A549 (cell line): ENCODE results near the gene FAM76A. TPM values are rescaled to one million over a fixed set of nuclear protein-coding genes. Genes with fewer than 3 reads are reported as not detected.
"Not testable (repeated sequence)": the region's sequence is repeated elsewhere in the genome, so short reads cannot be mapped to it uniquely, and the experiment has no call there.

Experiments
- ATAC-seq, 2 experiments: fragments of 200-7000 bp in 1 of 2; fragments of >200 bp in 1 of 2; cut with Nextera tagmentation in 1 of 2; cut with Tn5 transposase in 1 of 2; 3 replicates each; pipeline versions ENCODE4 v1.8.0 to v1.9.1; 2018 to 2020; ENCODE audit warnings: mild to moderate bottlenecking in 1 of 2, moderate library complexity in 1 of 2
- CTCF ChIA-PET: fragments of 300-600 bp; sonication (Branson Sonifier 250); formaldehyde crosslinking; extraction: SDS; loops from one replicate; lab custom pipeline; 2021; ENCODE audit warnings: antibody characterized with exemption, inconsistent platforms; lab: Yijun Ruan, JAX
- POLR2A ChIA-PET: fragments of 350-600 bp; formaldehyde crosslinking; extraction: SDS; loops from one replicate; lab custom pipeline; 2021; ENCODE audit warnings: antibody characterized with exemption, inconsistent platforms; lab: Yijun Ruan, JAX
- DNase-seq, 2 experiments: peaks; one replicate each; pipeline versions ENCODE4 v3.0.0 to v3.0.0-alpha.2; 2011 to 2016; ENCODE audit warnings: low read depth in 1 of 2, low spot score in 1 of 2
- FAIRE-seq: peaks from 2 replicates; lab custom pipeline; 2011; peaks lifted over from hg19 to GRCh38; lab: Jason Lieb, UNC
- H3K27ac ChIP-seq, 2 experiments: fragments of >200 bp; sonication (Bioruptor Twin); formaldehyde crosslinking; 3 replicates each; pipeline ENCODE4 v1.5.1; 2016 to 2017
- H3K4me1 ChIP-seq: fragments of >200 bp; sonication (Bioruptor Twin); formaldehyde crosslinking; 3 replicates; pipeline ENCODE4 v1.6.1; 2016
- H3K4me2 ChIP-seq: fragments of >200 bp; sonication (Bioruptor Twin); formaldehyde crosslinking; 3 replicates; pipeline ENCODE4 v1.6.1; 2016
- H3K4me3 ChIP-seq: fragments of >200 bp; sonication (Bioruptor Twin); formaldehyde crosslinking; 3 replicates; pipeline ENCODE4 v1.5.1; 2016
- H3K9me3 ChIP-seq: fragments of >200 bp; sonication (Bioruptor Twin); formaldehyde crosslinking; 3 replicates; pipeline ENCODE4 v1.6.1; 2016
- BHLHE40 ChIP-seq: IDR thresholded peaks from 2 replicates; pipeline ENCODE4 v1.6.1; 2012; ENCODE audit warnings: low read depth, low read length, inconsistent platforms
- CBX8 ChIP-seq: fragments of 200-600 bp; sonication (generic); IDR thresholded peaks from 2 replicates; pipeline ENCODE4 v1.6.1; 2016
- CHD2 ChIP-seq: fragments of 150-350 bp; IDR thresholded peaks from 2 replicates; pipeline ENCODE4 v1.6.1; 2014; ENCODE audit warnings: low read length; ENCODE audit not compliant: partially characterized antibody
- CHD4 ChIP-seq: fragments of 200-600 bp; sonication (generic); IDR thresholded peaks from 2 replicates; pipeline ENCODE4 v1.6.1; 2016; ENCODE audit warnings: antibody characterized with exemption, mild to moderate bottlenecking, borderline replicate concordance
- E2F6 ChIP-seq: IDR thresholded peaks from 2 replicates; pipeline ENCODE4 v1.6.1; 2012; ENCODE audit warnings: low read depth, borderline replicate concordance
- EHF ChIP-seq: fragments of 250-450 bp; sonication (Bioruptor Pico); IDR thresholded peaks from 2 replicates; pipeline ENCODE4 v1.5.0; 2020; ENCODE audit warnings: mild to moderate bottlenecking
- EHMT2 ChIP-seq: fragments of 200-600 bp; sonication (generic); IDR thresholded peaks from 2 replicates; pipeline ENCODE4 v1.6.1; 2016; ENCODE audit warnings: antibody characterized with exemption, low read depth, mild to moderate bottlenecking, moderate library complexity
- ESRRA ChIP-seq: fragments of 150-350 bp; IDR thresholded peaks from 2 replicates; pipeline ENCODE4 v1.6.1; 2014; ENCODE audit warnings: mild to moderate bottlenecking, low read length, borderline replicate concordance
- FOXS1 ChIP-seq: fragments of 250-450 bp; sonication (Bioruptor Pico); IDR thresholded peaks from 2 replicates; pipeline ENCODE4 v1.5.0; 2020; ENCODE audit warnings: mild to moderate bottlenecking, moderate library complexity
- HDAC2 ChIP-seq: fragments of 200-600 bp; sonication (generic); IDR thresholded peaks from 2 replicates; pipeline ENCODE4 v1.6.1; 2016
- HEYL ChIP-seq: fragments of 250-450 bp; sonication (Bioruptor Pico); IDR thresholded peaks from 2 replicates; pipeline ENCODE4 v1.8.0; 2021; ENCODE audit warnings: mild to moderate bottlenecking, moderate library complexity
- HOXB5 ChIP-seq: fragments of 250-450 bp; sonication (Bioruptor Pico); IDR thresholded peaks from 2 replicates; pipeline ENCODE4 v1.5.0; 2020; ENCODE audit warnings: mild to moderate bottlenecking, moderate library complexity
- JUNB ChIP-seq: fragments of >200 bp; sonication (Bioruptor Twin); formaldehyde crosslinking; IDR thresholded peaks from 2 replicates; pipeline ENCODE4 v1.6.1; 2016
- KDM1A ChIP-seq: fragments of 200-600 bp; sonication (generic); IDR thresholded peaks from 2 replicates; pipeline ENCODE4 v1.6.1; 2016; ENCODE audit warnings: low read depth, mild to moderate bottlenecking
- KDM5A ChIP-seq: fragments of 200-600 bp; sonication (generic); IDR thresholded peaks from 2 replicates; pipeline ENCODE4 v1.6.1; 2016; ENCODE audit warnings: antibody characterized with exemption, mild to moderate bottlenecking
- NFE2L2 ChIP-seq: fragments of 150-350 bp; conservative IDR thresholded peaks from 2 replicates; pipeline ENCODE4 v1.6.1; 2014; ENCODE audit warnings: low read length
- NPAS2 ChIP-seq: fragments of 250-450 bp; sonication (Bioruptor Pico); IDR thresholded peaks from 2 replicates; pipeline ENCODE4 v1.8.0; 2022; ENCODE audit warnings: mild to moderate bottlenecking, moderate library complexity, borderline replicate concordance
- NR3C1 ChIP-seq: fragments of >200 bp; sonication (Bioruptor Twin); formaldehyde crosslinking; IDR thresholded peaks from 3 replicates; pipeline ENCODE4 v1.6.1; 2017
- POLR2A ChIP-seq: IDR thresholded peaks from 2 replicates; pipeline ENCODE4 v1.6.1; 2012; ENCODE audit warnings: mild to moderate bottlenecking, low read length
- RAD21 ChIP-seq, 2 experiments: fragments of >200 bp in 1 of 2; sonication (Bioruptor Twin) in 1 of 2; formaldehyde crosslinking in 1 of 2; IDR thresholded peaks in 1 of 2; conservative IDR thresholded peaks in 1 of 2; 2 replicates in 1 of 2; 3 replicates in 1 of 2; pipeline ENCODE4 v1.6.1; 2012 to 2018; ENCODE audit warnings: inconsistent platforms in 1 of 2
- RNF2 ChIP-seq: fragments of 200-600 bp; sonication (generic); IDR thresholded peaks from 2 replicates; pipeline ENCODE4 v1.6.1; 2016; ENCODE audit warnings: low read depth, mild to moderate bottlenecking, antibody characterized with exemption, moderate library complexity, borderline replicate concordance
- SMC3 ChIP-seq: fragments of >200 bp; sonication (Bioruptor Twin); formaldehyde crosslinking; IDR thresholded peaks from 3 replicates; pipeline ENCODE4 v1.6.1; 2018; ENCODE audit warnings: inconsistent platforms
- TP53 ChIP-seq: fragments of 250-450 bp; sonication (Bioruptor Pico); IDR thresholded peaks from 2 replicates; pipeline ENCODE4 v1.5.0; 2021; ENCODE audit warnings: mild to moderate bottlenecking, moderate library complexity
- ZC3H11A ChIP-seq: fragments of 450-650 bp; IDR thresholded peaks from 2 replicates; pipeline ENCODE4 v1.6.1; 2014; ENCODE audit warnings: antibody characterized with exemption, mild to moderate bottlenecking
- ZFP36 ChIP-seq: fragments of 450-650 bp; IDR thresholded peaks from 2 replicates; pipeline ENCODE4 v1.6.1; 2014; ENCODE audit warnings: borderline replicate concordance; ENCODE audit not compliant: partially characterized antibody
- WGBS: methylation state at CpG from one replicate; pipeline ENCODE4 v1.1.6; 2017; ENCODE audit errors: missing lambda C conversion rate; 5-methylcytosine and 5-hydroxymethylcytosine counted together
- polyA plus RNA-seq, 4 experiments: library from polyadenylated mRNA; depleted of rRNA in 3 of 4; stranded (reverse); fragments of >200 nt; fragmentation: RNase III in 1 of 4; extraction: RNeasy Plus Mini Kit Qiagen cat#74134 plus additional on column Dnase treatment in 1 of 4; gene quantifications; 2 replicates in 3 of 4; 3 replicates in 1 of 4; pipeline ENCODE4 v1.2.3, GENCODE V29; 2011 to 2017
- TF ChIP-seq, protein P1 (sequence below): fragments of 200-600 bp; sonication (generic); IDR thresholded peaks from 2 replicates; pipeline ENCODE4 v1.6.1; 2016; ENCODE audit warnings: antibody characterized with exemption, mild to moderate bottlenecking, moderate library complexity
- TF ChIP-seq, protein P2 (sequence below): fragments of 250-450 bp; sonication (Bioruptor Pico); IDR thresholded peaks from 2 replicates; pipeline ENCODE4 v1.5.0; 2020; ENCODE audit warnings: low read depth, mild to moderate bottlenecking, moderate library complexity
- TF ChIP-seq, protein P3 (sequence below): fragments of 250-450 bp; sonication (Bioruptor Pico); IDR thresholded peaks from 2 replicates; pipeline ENCODE4 v1.5.0; 2021; ENCODE audit warnings: mild to moderate bottlenecking, moderate library complexity, borderline replicate concordance
- TF ChIP-seq, protein P4 (sequence below): IDR thresholded peaks from 2 replicates; pipeline ENCODE4 v1.6.1; 2012

FAM76A gene
- polyA plus RNA-seq, 2 of the 4 experiments (the other 2 are of a cell fraction), result 4.8 to 6.5 TPM

- DNase-seq, H3K9me3 ChIP-seq, H3K4me3 ChIP-seq, POLR2A ChIA-PET, H3K4me2 ChIP-seq, H3K27ac ChIP-seq, FAIRE-seq, ATAC-seq: not testable (repeated sequence)
- H3K4me1 ChIP-seq, result peaks cover 15% of the 10 kb centered on the region; the same call in 2 of the 3 replicates
- CTCF ChIA-PET, result interaction anchor here (1.2 to 1.4 kb wide), 2 partner anchors 11 to 54 kb away, joined by 3 read pairs; partner anchors contain the start of gene PPP1R8
Measured at GRCh38 chr1:27776276-27776675, 50.5 kb downstream of the FAM76A start.

DNA sequence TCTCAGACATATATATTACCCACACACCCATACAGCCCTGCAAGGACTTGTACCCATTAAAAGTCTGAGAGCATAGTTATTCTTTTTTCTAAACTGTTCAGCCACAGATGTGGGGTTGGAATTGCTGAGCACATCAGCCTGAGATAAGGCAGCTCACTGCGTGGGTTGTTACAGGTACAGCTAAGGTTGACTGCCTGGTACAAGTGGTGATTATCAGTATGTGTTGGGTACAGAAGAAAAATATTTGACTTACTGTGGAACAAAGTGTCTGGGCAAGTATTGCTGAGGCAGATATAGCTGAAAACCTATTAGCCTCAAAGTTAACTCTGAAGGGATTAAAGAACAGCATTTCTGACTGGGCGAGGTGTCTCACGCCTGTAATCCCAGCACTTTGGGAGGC, 52.3 kb downstream of the FAM76A start:
- TF ChIP-seq KDM5A (no peak), RAD21 (conservative IDR thresholded peaks at IDR 0.05 in 1 of 2, IDR thresholded peaks at IDR 0.05 in 1 of 2) (no peak), CBX8 (no peak), SMC3 (no peak), EHMT2 (no peak), EHF (CRISPR knock-in tag) (no peak), TP53 (CRISPR knock-in tag) (no peak), CHD2 (no peak), JUNB (no peak), ZFP36 (no peak), HOXB5 (CRISPR knock-in tag) (no peak), FOXS1 (CRISPR knock-in tag) (no peak), POLR2A (no peak), HEYL (CRISPR knock-in tag) (no peak)
- TF ChIP-seq, protein P1, sequence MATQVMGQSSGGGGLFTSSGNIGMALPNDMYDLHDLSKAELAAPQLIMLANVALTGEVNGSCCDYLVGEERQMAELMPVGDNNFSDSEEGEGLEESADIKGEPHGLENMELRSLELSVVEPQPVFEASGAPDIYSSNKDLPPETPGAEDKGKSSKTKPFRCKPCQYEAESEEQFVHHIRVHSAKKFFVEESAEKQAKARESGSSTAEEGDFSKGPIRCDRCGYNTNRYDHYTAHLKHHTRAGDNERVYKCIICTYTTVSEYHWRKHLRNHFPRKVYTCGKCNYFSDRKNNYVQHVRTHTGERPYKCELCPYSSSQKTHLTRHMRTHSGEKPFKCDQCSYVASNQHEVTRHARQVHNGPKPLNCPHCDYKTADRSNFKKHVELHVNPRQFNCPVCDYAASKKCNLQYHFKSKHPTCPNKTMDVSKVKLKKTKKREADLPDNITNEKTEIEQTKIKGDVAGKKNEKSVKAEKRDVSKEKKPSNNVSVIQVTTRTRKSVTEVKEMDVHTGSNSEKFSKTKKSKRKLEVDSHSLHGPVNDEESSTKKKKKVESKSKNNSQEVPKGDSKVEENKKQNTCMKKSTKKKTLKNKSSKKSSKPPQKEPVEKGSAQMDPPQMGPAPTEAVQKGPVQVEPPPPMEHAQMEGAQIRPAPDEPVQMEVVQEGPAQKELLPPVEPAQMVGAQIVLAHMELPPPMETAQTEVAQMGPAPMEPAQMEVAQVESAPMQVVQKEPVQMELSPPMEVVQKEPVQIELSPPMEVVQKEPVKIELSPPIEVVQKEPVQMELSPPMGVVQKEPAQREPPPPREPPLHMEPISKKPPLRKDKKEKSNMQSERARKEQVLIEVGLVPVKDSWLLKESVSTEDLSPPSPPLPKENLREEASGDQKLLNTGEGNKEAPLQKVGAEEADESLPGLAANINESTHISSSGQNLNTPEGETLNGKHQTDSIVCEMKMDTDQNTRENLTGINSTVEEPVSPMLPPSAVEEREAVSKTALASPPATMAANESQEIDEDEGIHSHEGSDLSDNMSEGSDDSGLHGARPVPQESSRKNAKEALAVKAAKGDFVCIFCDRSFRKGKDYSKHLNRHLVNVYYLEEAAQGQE, result no peak
- ATAC-seq, result no peak
- Histone ChIP-seq H3K4me3 (no peak overlapping the region), H3K27ac (no peak overlapping the region), H3K4me1 (peaks cover 15% of the 10 kb centered on the region; the same call in 2 of the 3 replicates), H3K9me3 (no peaks in the 10 kb centered on the region), H3K4me2 (no peak overlapping the region)
- ChIA-PET POLR2A (no interaction called here), CTCF (interaction anchor here (1.8 kb wide), 1 partner anchor 13 kb away, joined by 5 read pairs; no protein-coding TSS in a partner anchor)
- no peak for DNase-seq
- no peak for FAIRE-seq
- WGBS, result 91% methylated on average over 3 of the region's 3 CpGs

DNA sequence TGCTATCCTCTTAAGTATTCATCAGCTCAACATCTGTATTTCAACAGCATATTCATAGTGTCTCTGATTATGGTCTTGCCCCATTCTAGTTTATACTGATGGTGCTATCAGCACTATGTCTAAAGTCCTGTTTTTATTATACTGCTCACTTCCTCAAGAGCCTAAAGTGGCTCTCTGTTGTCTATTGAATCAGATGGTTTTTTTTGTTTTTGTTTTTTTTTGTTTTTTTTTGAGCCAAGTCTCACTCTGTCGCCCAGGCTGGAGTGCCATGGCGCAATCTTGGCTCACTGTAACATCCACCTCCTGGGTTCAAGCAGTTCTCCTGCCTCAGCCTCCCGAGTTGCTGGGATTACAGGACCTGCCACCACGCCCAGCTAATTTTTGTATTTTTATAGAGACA, 53.4 kb downstream of the FAM76A start:
- no peak overlapping the region for H3K4me3 ChIP-seq
- peaks cover 12% of the 10 kb centered on the region; the same call in 2 of the 3 replicates for H3K4me1 ChIP-seq
- ChIA-PET CTCF (interaction anchor here (1.9 kb wide), 1 partner anchor 12 kb away, joined by 3 read pairs; no protein-coding TSS in a partner anchor), POLR2A (no interaction called here)
- ATAC-seq, result no peak
- H3K4me2 ChIP-seq, result no peak overlapping the region
- no peak for DNase-seq
- 92% methylated on average over 4 of the region's 4 CpGs for WGBS
- no peak overlapping the region for H3K27ac ChIP-seq
- FAIRE-seq, result no peak
- no peaks in the 10 kb centered on the region for H3K9me3 ChIP-seq
- no peak for TF ChIP-seq E2F6
- TF ChIP-seq, protein P2, sequence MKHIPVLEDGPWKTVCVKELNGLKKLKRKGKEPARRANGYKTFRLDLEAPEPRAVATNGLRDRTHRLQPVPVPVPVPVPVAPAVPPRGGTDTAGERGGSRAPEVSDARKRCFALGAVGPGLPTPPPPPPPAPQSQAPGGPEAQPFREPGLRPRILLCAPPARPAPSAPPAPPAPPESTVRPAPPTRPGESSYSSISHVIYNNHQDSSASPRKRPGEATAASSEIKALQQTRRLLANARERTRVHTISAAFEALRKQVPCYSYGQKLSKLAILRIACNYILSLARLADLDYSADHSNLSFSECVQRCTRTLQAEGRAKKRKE (CRISPR knock-in tag), result no peak
- TF ChIP-seq, protein P3, sequence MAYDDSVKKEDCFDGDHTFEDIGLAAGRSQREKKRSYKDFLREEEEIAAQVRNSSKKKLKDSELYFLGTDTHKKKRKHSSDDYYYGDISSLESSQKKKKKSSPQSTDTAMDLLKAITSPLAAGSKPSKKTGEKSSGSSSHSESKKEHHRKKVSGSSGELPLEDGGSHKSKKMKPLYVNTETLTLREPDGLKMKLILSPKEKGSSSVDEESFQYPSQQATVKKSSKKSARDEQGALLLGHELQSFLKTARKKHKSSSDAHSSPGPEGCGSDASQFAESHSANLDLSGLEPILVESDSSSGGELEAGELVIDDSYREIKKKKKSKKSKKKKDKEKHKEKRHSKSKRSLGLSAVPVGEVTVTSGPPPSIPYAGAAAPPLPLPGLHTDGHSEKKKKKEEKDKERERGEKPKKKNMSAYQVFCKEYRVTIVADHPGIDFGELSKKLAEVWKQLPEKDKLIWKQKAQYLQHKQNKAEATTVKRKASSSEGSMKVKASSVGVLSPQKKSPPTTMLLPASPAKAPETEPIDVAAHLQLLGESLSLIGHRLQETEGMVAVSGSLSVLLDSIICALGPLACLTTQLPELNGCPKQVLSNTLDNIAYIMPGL (CRISPR knock-in tag), result no peak
- no peak for TF ChIP-seq HDAC2
- TF ChIP-seq RNF2, result no peak
- no peak for TF ChIP-seq ZC3H11A
- no peak for TF ChIP-seq FOXS1 (CRISPR knock-in tag)
- no peak for TF ChIP-seq NFE2L2
- TF ChIP-seq CHD4, result no peak
- no peak for TF ChIP-seq ESRRA
- no peak for TF ChIP-seq JUNB
- TF ChIP-seq BHLHE40, result no peak
- TF ChIP-seq NPAS2 (CRISPR knock-in tag), result no peak
- TF ChIP-seq, protein P4, sequence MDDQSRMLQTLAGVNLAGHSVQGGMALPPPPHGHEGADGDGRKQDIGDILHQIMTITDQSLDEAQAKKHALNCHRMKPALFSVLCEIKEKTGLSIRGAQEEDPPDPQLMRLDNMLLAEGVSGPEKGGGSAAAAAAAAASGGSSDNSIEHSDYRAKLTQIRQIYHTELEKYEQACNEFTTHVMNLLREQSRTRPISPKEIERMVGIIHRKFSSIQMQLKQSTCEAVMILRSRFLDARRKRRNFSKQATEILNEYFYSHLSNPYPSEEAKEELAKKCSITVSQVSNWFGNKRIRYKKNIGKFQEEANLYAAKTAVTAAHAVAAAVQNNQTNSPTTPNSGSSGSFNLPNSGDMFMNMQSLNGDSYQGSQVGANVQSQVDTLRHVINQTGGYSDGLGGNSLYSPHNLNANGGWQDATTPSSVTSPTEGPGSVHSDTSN, result no peak
- no peak for TF ChIP-seq KDM1A
- TF ChIP-seq NR3C1, result no peak
- TF ChIP-seq HEYL (CRISPR knock-in tag), result no peak
